Stimulated activated CD8-positive, alpha-beta memory T cell treated with anti-CD3 and anti-CD28 coated beads, Interleukin-12 subunit alpha, Interleukin-12 subunit beta, amount 100 ng/mL, for 24 hours (primary cell): ENCODE results near the gene GRIK1.
"Not testable (repeated sequence)": the region's sequence is repeated elsewhere in the genome, so short reads cannot be mapped to it uniquely, and the experiment has no call there.

Experiments
- DNase-seq: peaks from one replicate; pipeline ENCODE4 v3.0.0-alpha.2; 2020; ENCODE audit errors: extremely low read depth

Gene GRIK1

GRCh38 chr21:29939924-29940275, at the start of gene GRIK1:
TSS of gene GRIK1 (minus strand) at chr21:29939996.
- no peak for DNase-seq

DNA sequence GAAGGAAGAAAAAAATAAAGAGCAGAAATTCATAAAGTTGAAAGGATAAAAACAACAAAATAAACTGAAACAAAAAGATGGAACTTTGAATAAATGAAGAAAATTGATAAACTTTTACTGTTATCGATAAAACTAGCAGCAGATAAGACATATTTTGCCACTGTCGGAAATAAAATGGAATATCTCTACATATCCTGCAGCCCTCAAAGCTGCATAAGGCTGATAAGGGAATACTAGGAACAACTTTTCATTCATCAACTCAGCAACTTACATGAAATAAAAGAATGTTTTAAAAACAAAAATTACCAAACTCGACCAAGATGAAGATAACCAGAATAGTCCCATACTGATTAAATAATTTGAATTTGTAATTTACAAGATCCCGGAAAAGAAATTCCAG, 48.0 kb upstream of the GRIK1 start:
- DNase-seq, result no peak

DNA sequence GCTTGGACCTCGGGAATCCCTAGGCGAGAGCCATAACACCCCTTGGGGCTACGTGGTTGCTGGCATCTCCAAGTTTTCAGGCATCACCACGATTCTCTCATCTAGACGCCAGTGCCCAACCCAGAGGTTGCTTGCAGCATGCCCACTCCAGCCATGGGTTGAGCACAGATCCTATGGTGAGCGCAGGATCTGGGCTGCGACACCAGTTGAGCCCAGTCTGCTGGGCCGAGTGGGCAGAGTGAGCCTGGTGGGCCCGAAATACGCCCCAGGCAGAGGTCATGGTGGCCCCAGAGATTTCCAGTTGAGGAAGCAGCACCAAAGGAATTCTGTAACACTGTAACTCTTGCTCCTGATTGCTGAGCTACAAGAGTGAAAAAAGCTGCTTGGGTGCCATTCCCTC, 46.1 kb upstream of the GRIK1 start:
- DNase-seq, result no peak

GRCh38 chr21:29979043-29979442, 39.2 kb upstream of the GRIK1 start:
- DNase-seq, result no peak

DNA sequence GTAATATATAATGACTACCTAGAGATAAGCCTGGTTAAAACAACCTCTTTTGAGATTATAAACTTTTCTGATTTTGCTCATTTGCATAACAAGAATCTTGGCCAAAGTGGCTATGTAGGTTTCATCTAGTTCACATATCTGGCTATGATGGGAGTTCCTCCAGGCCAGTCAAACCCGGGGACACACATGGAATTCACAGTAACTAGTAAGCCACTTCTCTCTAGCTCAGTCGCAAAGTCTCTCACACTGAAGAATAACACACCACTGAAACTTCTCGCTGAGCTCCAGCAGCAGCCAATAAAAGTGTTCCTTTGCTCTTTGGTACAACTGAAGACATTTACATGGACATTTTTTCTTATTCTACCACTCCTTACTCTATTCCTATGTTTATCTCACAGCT, 36.0 kb upstream of the GRIK1 start:
- no peak for DNase-seq

- no peak for DNase-seq
Observed at GRCh38 chr21:29973258-29973657, 33.5 kb upstream of the GRIK1 start.

GRCh38 chr21:29961291-29962027, 21.7 kb upstream of the GRIK1 start:
- no peak for DNase-seq

- DNase-seq, result no peak
Observed at GRCh38 chr21:29958551-29958950, 18.8 kb upstream of the GRIK1 start.

DNA sequence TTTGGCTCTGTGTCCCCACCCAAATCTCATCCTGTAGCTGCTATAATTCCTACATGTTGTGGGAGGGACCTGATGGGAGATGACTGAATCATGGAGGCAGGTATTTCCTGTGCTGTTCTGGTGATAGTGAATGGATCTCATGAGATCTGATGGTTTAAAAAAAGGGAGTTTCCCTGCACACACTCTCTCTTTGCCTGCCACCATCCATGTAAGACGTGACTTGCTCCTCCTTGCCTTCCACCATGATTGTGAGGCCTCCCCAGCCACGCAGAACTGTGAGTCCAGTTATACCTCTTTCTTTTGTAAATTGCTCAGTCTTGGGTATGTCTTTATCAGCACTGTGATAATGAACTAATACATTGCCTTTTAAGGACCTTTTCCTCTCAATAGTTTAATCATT, 18.2 kb upstream of the GRIK1 start:
- not testable (repeated sequence) for DNase-seq

GRCh38 chr21:29953690-29954089, 13.9 kb upstream of the GRIK1 start:
- DNase-seq, result no peak

DNA sequence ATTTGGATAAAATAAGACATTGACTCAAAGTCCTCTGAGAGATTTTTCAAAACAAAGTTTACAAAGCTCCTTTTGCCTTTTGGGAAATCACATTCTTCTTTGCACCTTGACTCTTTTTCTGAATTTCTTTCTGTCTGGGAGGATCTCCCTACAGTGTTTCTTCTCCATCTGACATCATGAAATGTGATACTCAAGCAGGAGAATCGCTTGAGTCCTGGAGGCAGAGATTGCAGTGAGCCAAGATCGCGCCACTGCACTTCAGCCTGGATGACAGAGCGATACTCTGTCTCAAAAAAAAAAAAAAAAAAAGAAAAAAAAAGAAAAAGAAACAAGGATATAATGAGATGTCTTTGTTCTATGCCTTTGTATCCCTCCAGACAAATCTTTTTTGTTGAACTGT, 13.3 kb upstream of the GRIK1 start:
- no peak for DNase-seq

- no peak for DNase-seq
Observed at GRCh38 chr21:29951911-29952310, 12.1 kb upstream of the GRIK1 start.

DNA sequence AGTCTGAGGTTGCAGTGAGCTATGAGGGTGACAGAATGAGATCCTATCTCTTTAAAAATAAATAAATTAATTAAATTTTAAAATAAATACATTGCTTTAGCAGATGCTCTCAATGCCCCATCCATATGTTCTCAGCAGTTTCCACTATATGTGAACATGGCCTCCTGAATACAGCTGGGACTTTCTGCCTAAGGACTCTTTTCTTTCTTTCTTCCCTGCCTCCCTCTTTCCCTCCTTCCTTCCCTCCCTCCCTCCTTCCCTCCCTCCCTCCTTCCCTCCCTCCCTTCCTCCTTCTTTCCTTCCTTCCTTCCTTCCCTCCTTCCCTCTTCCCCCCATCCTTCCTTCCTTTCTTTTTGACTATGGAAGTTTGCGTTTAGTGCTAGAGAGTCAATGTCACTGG, 10.2 kb upstream of the GRIK1 start:
- no peak for DNase-seq

DNA sequence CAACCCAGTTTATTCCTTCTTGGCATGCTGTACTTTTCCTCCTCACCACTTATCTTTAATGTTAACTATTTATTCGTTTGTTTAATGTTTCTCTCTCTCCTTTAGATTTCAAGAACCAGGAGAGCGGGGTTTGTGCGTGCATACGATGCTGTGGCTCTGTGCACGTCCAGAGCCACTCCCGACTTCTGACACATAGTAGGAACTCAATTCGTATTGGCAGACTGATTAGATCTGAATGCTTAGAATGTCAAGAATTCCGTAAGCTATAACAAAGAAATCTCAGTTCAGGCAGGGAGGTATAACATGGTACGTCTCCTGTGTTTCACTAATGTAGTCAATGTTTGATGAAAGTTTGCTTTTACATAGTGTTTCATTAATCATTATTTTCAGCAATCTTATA, 7.3 kb upstream of the GRIK1 start:
- DNase-seq, result no peak

DNA sequence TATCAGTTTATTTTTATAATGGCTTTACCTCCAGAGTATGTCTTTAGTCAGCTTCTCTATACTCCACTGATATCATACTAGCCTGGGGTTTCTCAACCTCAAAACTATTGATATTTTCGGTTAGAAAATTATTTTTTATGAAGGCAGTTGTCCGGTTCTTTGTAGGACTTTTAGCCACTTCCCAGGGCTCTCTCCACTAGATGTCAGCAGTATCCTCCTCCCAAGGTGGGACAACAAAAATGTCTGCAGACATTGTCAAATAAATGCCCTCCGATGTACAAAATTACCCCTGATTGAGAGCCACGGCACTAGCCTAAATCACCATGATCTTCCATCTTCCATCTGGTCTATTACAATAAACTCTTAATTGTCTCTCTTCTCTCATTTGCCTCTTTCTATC, 4.1 kb upstream of the GRIK1 start:
- no peak for DNase-seq

DNA sequence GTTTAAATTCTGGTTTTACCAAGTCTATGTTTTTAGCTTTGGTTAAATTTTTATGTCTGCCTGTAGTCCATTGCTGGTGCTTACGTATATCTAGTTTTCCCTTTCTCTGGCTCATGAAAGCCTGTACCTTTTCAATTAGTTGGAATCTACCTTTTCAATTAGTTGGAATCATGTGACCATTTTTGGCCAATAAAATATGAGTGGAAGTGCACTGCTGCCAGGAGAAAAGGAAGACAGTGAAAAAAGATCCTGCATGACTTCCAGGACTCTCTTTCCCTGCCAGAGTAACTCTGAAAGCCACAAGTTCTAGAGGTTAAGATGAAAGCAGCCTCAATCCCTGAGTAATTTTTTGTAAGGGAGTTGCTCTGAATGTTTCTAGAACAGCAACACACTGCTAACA, 2.2 kb upstream of the GRIK1 start:
- DNase-seq, result no peak

DNA sequence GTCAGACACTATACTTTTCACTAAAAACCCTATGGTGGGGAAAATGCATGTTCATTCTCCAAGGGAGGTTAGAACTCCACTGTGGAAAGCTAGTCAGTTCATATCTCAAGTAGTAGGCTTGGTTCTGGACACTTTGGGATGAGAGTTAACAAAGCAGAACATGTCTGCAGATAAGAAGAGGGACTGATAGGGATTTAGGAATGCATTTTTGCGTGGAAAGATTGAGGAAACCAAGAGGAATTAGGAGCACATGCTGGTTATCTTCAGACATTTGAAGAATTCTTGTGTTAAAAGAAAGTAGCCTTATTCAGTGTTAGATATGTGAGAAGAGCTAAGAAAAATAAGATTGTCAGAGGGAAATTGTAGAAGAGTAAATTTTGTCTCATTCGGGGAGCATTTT, 1.2 kb upstream of the GRIK1 start:
- no peak for DNase-seq

DNA sequence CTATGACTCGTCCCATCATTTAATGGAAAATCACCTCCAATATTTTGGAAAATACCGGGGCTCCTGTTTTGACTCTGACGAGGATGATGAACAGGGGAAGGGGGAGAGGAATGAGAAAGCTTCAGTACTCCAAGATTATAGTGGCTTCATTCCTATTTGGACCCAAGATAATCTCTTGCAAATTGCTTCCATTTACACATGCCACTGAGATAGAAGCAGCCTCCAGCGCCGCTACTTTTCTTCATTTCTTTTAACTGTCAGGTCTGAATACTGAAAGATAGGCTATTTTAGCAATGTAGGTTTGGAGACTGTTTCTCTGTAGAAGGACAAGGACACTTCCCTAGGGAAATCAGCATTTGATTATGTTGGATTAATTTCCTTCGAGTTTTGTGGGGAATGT, 565 bp upstream of the GRIK1 start:
- DNase-seq, result no peak

- DNase-seq, result no peak
Observed at GRCh38 chr21:29939104-29939923, 482 bp downstream of the GRIK1 start.

DNA sequence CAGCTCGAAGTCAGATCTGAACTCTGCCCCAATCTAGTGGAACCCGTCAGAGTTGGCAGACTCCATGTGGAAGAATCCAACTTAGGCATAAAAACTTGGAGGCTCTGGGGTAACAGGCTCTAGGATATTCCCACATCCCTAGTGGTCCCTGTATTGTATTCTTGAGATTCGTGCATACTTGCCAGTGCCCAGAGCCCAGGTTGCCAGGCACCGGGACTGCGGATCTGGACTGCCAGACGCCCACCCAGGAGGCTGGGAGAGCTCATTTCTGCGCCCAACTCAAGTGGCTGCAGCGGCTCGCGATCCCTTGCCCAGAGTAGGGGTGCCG, 1.1 kb downstream of the GRIK1 start:
- no peak for DNase-seq

DNA sequence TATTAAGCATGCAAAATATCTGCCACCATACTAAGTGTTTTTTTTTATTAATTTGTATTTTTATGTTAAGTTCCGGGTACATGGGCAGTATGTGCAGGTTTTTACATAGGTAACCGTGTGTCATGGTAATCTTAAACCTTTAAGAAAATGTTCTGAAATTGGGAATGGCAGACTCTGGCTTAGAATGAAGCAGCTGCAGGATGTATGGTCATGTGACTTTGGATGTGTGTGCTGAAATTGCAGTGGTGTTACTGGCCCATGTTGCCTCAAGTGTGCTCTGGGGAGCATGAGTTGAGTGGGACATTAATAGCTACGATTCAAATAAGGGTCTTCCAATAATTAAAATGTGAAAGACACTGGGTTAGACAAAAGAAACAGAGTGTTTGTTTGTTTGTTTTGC, 6.7 kb downstream of the GRIK1 start:
- no peak for DNase-seq

GRCh38 chr21:29928537-29928936, 11.3 kb downstream of the GRIK1 start:
- DNase-seq, result no peak

- no peak for DNase-seq
Observed at GRCh38 chr21:29920938-29921337, 18.9 kb downstream of the GRIK1 start.

DNA sequence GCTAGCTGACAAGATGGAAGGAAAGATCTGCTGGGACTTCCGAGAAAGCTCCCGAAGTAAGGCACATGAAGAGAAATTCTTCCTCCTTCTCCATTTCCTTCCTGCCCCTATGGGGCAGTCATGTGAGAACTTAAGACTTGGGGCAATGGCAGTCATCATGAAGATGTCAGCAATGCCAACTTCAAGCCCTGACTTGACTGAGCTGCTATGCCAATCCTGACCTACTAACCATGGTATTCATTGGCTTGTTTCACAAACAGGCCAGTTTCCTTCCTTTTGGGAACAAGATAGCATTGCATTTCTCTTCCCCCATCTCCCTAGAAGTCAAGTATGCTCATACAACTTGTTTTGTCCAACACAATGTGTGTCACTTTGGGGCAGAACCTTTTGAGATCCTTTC, 25.5 kb downstream of the GRIK1 start:
- DNase-seq, result no peak
